K562 (cell line): ENCODE measurements around the gene PIGL.

Experiments
- ZNF23 ChIP-seq: fragments of 250-450 bp; sonication (Bioruptor Pico); IDR thresholded peaks from 2 replicates; pipeline ENCODE4 v1.4.0; 2020; ENCODE audit warnings: mild to moderate bottlenecking
- ZNF274 ChIP-seq: IDR thresholded peaks from 2 replicates; pipeline ENCODE4 v1.6.1; 2011; ENCODE audit warnings: low read depth, mild to moderate bottlenecking, low read length, moderate library complexity, borderline replicate concordance

DNA sequence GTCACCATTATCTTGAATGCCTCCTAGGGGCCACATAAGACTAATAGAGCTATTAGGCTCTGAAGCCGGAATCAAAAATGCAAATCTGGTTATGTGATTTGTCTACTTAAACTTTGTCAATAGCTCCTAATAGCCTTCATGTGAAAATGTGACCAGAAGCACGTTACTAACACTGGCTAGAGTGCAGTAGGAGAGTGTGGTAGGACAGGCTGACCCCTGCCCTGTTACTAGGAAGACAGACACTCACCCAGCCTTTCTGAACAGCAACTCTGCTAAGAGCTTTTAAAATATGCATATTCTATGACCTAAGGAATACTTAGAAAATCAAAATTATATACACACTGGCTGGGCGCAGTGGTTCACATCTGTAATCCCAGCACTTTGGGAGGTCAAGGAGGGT is 110.0 kb downstream of the PIGL start:
- TF ChIP-seq ZNF274 (no peak), ZNF23 (CRISPR knock-in tag) (no peak)
